ENCODE measurements around the gene PXK.

- no peak for TF ChIP-seq ZNF274 (IDR thresholded peaks at IDR 0.05; ENCODE audit: low read depth, low read length)
- TF ChIP-seq YY1 (IDR thresholded peaks at IDR 0.05; ENCODE audit: insufficient read depth, insufficient read length): no peak
- no peak for TF ChIP-seq SUZ12 (IDR thresholded peaks at IDR 0.05; ENCODE audit: extremely low read depth, insufficient read depth, insufficient read length)
Measured at GRCh38 chr3:58345457-58345856, 12.8 kb downstream of the PXK start.
